Neutrophil (primary cell): ENCODE measurements around the gene ATP5ME.
"Not testable (repeated sequence)": the region's sequence is repeated elsewhere in the genome, so short reads cannot be mapped to it uniquely, and the experiment has no call there.

Experiments
- H3K27ac ChIP-seq: fragments of 200-600 bp; sonication (generic); 2 replicates; pipeline ENCODE4 v1.5.1; 2016; ENCODE audit warnings: mild to moderate bottlenecking, moderate library complexity
- H3K27me3 ChIP-seq: fragments of 200-600 bp; sonication (generic); 2 replicates; pipeline ENCODE4 v1.6.0; 2016; ENCODE audit warnings: mild to moderate bottlenecking
- H3K36me3 ChIP-seq: fragments of 200-600 bp; sonication (generic); 2 replicates; pipeline ENCODE4 v1.5.1; 2017
- H3K4me1 ChIP-seq, 2 experiments: fragments of 200-600 bp in 1 of 2; sonication (generic) in 1 of 2; 1 replicate in 1 of 2; 2 replicates in 1 of 2; pipeline versions ENCODE4 v1.5.1 to v1.6.1; 2013 to 2016; ENCODE audit warnings: low read depth in 1 of 2, low read length in 1 of 2, mild to moderate bottlenecking in 1 of 2, moderate library complexity in 1 of 2; ENCODE audit not compliant: control insufficient read depth in 1 of 2, insufficient read depth in 1 of 2
- H3K4me3 ChIP-seq, 2 experiments: fragments of 200-600 bp in 1 of 2; sonication (generic) in 1 of 2; 1 replicate in 1 of 2; 2 replicates in 1 of 2; pipeline ENCODE4 v1.5.1; 2013 to 2016; ENCODE audit warnings: low read depth in 1 of 2, low read length in 1 of 2, mild to moderate bottlenecking in 1 of 2, moderate library complexity in 1 of 2
- H3K9me3 ChIP-seq: fragments of 200-600 bp; sonication (generic); 2 replicates; pipeline ENCODE4 v1.5.1; 2016
- TF ChIP-seq, protein P1 (sequence below): fragments of 200-600 bp; sonication (generic); IDR thresholded peaks from 2 replicates; pipeline ENCODE4 v1.5.1; 2016; ENCODE audit warnings: antibody characterized with exemption

The ATP5ME gene

DNA sequence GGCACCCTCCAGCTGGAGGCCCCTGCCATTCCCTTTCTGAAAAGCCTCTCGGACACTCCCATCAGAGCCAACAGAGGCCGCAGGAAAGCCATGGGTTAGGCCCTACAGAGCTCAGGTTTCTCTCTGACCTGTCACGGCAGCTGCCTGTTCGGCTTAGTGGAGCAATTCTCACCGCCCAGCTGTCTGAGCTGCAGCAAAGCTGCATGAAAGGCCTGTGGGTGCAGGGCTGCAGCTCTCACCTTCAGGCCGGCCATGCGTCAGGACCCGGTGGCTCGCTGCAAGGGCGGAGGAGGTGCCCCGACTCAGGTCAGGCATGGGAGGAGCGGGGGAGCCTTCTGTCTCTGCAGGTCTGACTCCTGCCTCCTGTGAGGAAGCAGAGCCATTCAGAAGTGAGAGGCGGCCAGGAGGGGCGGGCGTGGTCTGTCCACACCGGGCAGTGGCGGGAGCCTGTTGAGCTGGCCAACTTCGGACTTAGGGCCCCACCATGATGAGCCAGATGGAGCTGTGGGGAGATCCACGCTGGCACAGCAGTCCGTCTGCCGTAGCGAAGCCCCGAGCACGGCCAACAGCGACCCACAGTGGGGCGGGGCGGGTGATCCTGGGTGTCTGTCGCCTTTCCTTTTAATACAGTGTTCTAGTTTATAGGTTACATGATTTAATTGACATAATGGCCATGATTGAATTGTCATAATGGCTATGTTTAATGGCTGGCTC is 25.3 kb downstream of the ATP5ME start:
- H3K27me3 ChIP-seq, result peaks cover 63% of the 10 kb centered on the region

GRCh38 chr4:647481-647880 is 26.6 kb downstream of the ATP5ME start:
- TF ChIP-seq, protein P1, sequence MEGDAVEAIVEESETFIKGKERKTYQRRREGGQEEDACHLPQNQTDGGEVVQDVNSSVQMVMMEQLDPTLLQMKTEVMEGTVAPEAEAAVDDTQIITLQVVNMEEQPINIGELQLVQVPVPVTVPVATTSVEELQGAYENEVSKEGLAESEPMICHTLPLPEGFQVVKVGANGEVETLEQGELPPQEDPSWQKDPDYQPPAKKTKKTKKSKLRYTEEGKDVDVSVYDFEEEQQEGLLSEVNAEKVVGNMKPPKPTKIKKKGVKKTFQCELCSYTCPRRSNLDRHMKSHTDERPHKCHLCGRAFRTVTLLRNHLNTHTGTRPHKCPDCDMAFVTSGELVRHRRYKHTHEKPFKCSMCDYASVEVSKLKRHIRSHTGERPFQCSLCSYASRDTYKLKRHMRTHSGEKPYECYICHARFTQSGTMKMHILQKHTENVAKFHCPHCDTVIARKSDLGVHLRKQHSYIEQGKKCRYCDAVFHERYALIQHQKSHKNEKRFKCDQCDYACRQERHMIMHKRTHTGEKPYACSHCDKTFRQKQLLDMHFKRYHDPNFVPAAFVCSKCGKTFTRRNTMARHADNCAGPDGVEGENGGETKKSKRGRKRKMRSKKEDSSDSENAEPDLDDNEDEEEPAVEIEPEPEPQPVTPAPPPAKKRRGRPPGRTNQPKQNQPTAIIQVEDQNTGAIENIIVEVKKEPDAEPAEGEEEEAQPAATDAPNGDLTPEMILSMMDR, result no peak
- Histone ChIP-seq H3K27ac (no peak overlapping the region), H3K27me3 (peaks cover 59% of the 10 kb centered on the region), H3K4me3 (no peak overlapping the region), H3K36me3 (no peaks in the 10 kb centered on the region), H3K9me3 (no peaks in the 10 kb centered on the region), H3K4me1 (no peaks in the 10 kb centered on the region)

More for the DNA sequence above, 25.3 kb downstream of the ATP5ME start:
- no peaks in the 10 kb centered on the region for H3K4me1 ChIP-seq
- H3K36me3 ChIP-seq, result no peaks in the 10 kb centered on the region
- H3K9me3 ChIP-seq, result no peaks in the 10 kb centered on the region
- H3K27ac ChIP-seq, result no peak overlapping the region
- TF ChIP-seq, protein P1, result no peak
- no peak overlapping the region for H3K4me3 ChIP-seq

- TF ChIP-seq, protein P1, result no peak
Observed at GRCh38 chr4:646460-646859, 27.6 kb downstream of the ATP5ME start.

GRCh38 chr4:642366-642765 is 31.7 kb downstream of the ATP5ME start:
- not testable (repeated sequence) for H3K27ac ChIP-seq, H3K36me3 ChIP-seq, H3K4me1 ChIP-seq, H3K9me3 ChIP-seq, H3K4me3 ChIP-seq
- peaks cover 32% of the 10 kb centered on the region for H3K27me3 ChIP-seq

More at GRCh38 chr4:646460-646859, 27.6 kb downstream of the ATP5ME start:
- H3K27me3 ChIP-seq, result peaks cover 49% of the 10 kb centered on the region
- H3K27ac ChIP-seq, result no peak overlapping the region
- no peaks in the 10 kb centered on the region for H3K36me3 ChIP-seq
- no peak overlapping the region for H3K4me3 ChIP-seq
- H3K9me3 ChIP-seq, result no peaks in the 10 kb centered on the region
- H3K4me1 ChIP-seq, result no peaks in the 10 kb centered on the region

GRCh38 chr4:637536-638280 is 36.4 kb downstream of the ATP5ME start:
- H3K4me1 ChIP-seq, result no peaks in the 10 kb centered on the region
- no peaks in the 10 kb centered on the region for H3K36me3 ChIP-seq
- TF ChIP-seq, protein P1, result no peak
- peaks cover 14% of the 10 kb centered on the region for H3K27me3 ChIP-seq
- no peak overlapping the region for H3K4me3 ChIP-seq
- H3K9me3 ChIP-seq, result no peaks in the 10 kb centered on the region
- H3K27ac ChIP-seq, result no peak overlapping the region

GRCh38 chr4:636628-637159 is 37.4 kb downstream of the ATP5ME start:
- Histone ChIP-seq H3K36me3 (no peaks in the 10 kb centered on the region), H3K9me3 (no peaks in the 10 kb centered on the region), H3K4me1 (no peaks in the 10 kb centered on the region), H3K27ac (no peak overlapping the region), H3K4me3 (no peak overlapping the region), H3K27me3 (peaks cover 14% of the 10 kb centered on the region)
- TF ChIP-seq, protein P1, result no peak
